Stimulated activated CD4-positive, alpha-beta T cell treated with anti-CD3 and anti-CD28 coated beads, TNF-alpha, amount 100 ng/mL, for 24 hours (primary cell): Measurements from ENCODE around the gene CTBP2.

ENCODE experiments used
- DNase-seq, 3 experiments: peaks; one replicate each; pipeline ENCODE4 v3.0.0-alpha.2; 2020; ENCODE audit warnings: low read depth in 3 of 3

The CTBP2 gene

GRCh38 chr10:125043841-125044658, 116.3 kb downstream of the CTBP2 start:
- no peak for DNase-seq

- no peak for DNase-seq
Observed at GRCh38 chr10:125041856-125042506, 118.4 kb downstream of the CTBP2 start.

GRCh38 chr10:125039354-125039769, 121.0 kb downstream of the CTBP2 start:
- no peak for DNase-seq

GRCh38 chr10:125038637-125039036, 121.7 kb downstream of the CTBP2 start:
- DNase-seq, result no peak

GRCh38 chr10:125037145-125037877, 123.1 kb downstream of the CTBP2 start:
- no peak for DNase-seq

- DNase-seq, result no peak
Observed at GRCh38 chr10:125035588-125036295, 124.6 kb downstream of the CTBP2 start.

- DNase-seq, result no peak
Observed at GRCh38 chr10:125035136-125035535, 125.2 kb downstream of the CTBP2 start.

GRCh38 chr10:125034675-125035074, 125.7 kb downstream of the CTBP2 start:
- DNase-seq, result no peak

GRCh38 chr10:125033146-125033924, 127.0 kb downstream of the CTBP2 start:
- no peak for DNase-seq

- DNase-seq, result no peak
Observed at GRCh38 chr10:125032474-125033020, 127.8 kb downstream of the CTBP2 start.

- DNase-seq, result no peak
Observed at GRCh38 chr10:125030567-125031197, 129.7 kb downstream of the CTBP2 start.

- no peak for DNase-seq
Observed at GRCh38 chr10:125029584-125030242, 130.7 kb downstream of the CTBP2 start.

- no peak for DNase-seq
Observed at GRCh38 chr10:125027871-125028869, 132.2 kb downstream of the CTBP2 start.

- DNase-seq, result no peak
Observed at GRCh38 chr10:125026974-125027735, 133.2 kb downstream of the CTBP2 start.

GRCh38 chr10:125026036-125026931, 134.1 kb downstream of the CTBP2 start:
- no peak for DNase-seq

- no peak for DNase-seq
Observed at GRCh38 chr10:125025341-125025740, 135.0 kb downstream of the CTBP2 start.
